ENCODE data around the gene CDH18. TPM values are rescaled to one million over a fixed set of nuclear protein-coding genes. Genes with fewer than 3 reads are reported as not detected.

CDH18 gene
- total and polyA plus RNA-seq, 2 experiments from 2014 or later, result 0.22 TPM; not detected in 1

DNA sequence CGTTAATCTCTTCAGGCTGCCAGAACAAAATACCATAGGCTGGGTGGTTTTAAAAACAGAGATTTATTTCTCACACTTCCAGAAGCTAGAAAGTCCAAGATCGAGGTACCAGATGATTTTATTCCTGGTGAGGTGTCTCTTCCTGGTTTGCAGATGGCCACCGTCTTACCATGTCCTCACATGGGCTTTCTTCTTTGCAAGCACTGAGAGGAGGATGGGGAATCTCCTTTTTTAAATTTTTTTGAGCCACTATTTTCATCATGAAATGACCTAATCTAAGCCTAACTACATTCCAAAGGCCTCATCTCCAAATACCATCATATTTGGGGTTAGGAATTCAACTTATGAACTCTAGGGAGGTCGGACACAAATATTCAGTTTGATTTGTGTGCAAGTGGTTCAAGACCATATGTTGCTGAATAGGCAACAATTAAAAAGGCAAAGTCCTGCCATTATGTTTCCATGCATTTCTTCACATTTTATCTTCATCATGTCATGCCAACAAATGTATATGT, 371.2 kb downstream of the CDH18 start:
- no peaks in the 10 kb centered on the region for H3K9me2 ChIP-seq (ENCODE audit: insufficient read depth)
- no peak for DNase-seq
- no peak overlapping the region for H2AFZ ChIP-seq
- no peak overlapping the region for H3K4me3 ChIP-seq
- H4K20me1 ChIP-seq (ENCODE audit: insufficient read depth), result no peaks in the 10 kb centered on the region
- no peaks in the 10 kb centered on the region for H3K79me2 ChIP-seq (ENCODE audit: insufficient read depth)
- H3F3A ChIP-seq (ENCODE audit: insufficient read depth), result no peaks in the 10 kb centered on the region
- in situ Hi-C loops (cut with MboI), result no loop called here
- H3K27me3 ChIP-seq (replicated peaks; ENCODE audit: insufficient read depth), result no peaks in the 10 kb centered on the region
- H3K4me2 ChIP-seq (ENCODE audit: unreplicated experiment), result no peak overlapping the region
- no peak overlapping the region for H3K27ac ChIP-seq
- no peaks in the 10 kb centered on the region for H3K36me3 ChIP-seq (ENCODE audit: low read depth)
- TF ChIP-seq EZH2 (IDR thresholded peaks at IDR 0.05; ENCODE audit: insufficient read depth, poor library complexity, severe bottlenecking) (no peak), EZH2phosphoT487 (IDR thresholded peaks at IDR 0.05; ENCODE audit: insufficient read depth, low read depth) (no peak)
- H3K4me1 ChIP-seq (ENCODE audit: insufficient read depth), result no peaks in the 10 kb centered on the region
- H3K9me3 ChIP-seq (ENCODE audit: low read depth), result no peaks in the 10 kb centered on the region
- H3K9ac ChIP-seq, result no peak overlapping the region
- WGBS, 2 experiments (ENCODE audit: low coverage in 1 of 2, low lambda C conversion rate in 2 of 2, missing lambda C conversion rate in 2 of 2), result 11 to 13% methylated on average over 4 of the region's 4 CpGs

DNA sequence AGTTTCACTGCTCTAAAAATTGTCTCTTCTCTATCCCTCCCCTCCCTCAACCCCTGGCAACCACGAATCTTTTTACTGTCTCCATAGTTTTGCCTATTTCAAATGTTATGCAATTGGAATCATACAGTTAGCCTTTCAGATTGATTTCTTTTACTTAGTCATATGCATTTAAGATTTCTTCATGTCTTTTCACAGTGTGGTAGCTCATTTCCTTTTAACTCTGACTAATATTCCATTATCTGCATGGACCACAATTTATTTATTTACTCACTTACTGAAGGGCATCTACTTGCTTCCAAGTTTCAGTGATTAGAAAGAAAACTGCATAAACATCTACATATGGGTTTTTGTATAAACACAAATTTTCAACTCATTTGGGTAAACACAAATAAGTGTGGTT, 372.3 kb downstream of the CDH18 start:
- WGBS, 2 experiments (ENCODE audit: low coverage in 1 of 2, low lambda C conversion rate in 2 of 2, missing lambda C conversion rate in 2 of 2), result 0 to 5% methylated on average over 1 of the region's 1 CpG
- H3K36me3 ChIP-seq (ENCODE audit: low read depth), result no peaks in the 10 kb centered on the region
- no peak overlapping the region for H3K4me2 ChIP-seq (ENCODE audit: unreplicated experiment)

DNA sequence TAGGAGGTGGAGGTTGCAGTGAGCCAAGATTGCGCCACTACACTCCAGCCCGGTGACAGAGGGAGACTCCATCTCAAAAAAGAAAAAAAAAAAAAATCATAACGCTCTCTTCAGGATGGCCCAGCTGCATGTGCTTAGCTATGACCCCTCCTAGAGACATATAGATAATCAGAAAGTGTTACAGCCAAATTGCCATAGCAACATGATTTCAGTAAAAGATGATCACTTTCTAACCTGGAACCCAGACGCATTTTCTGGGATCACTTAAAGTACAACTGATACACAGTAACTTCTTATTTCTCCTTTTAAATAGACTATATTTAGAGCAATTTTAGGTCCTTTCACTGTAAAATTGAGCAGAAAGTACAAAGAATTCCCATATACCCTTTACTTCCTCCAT, 372.9 kb downstream of the CDH18 start:
- no peak overlapping the region for H2AFZ ChIP-seq
- H3K9me2 ChIP-seq (ENCODE audit: insufficient read depth), result no peaks in the 10 kb centered on the region

More for the DNA sequence above, 372.3 kb downstream of the CDH18 start:
- Histone ChIP-seq H3K9me3 (ENCODE audit: low read depth) (no peaks in the 10 kb centered on the region), H3K79me2 (ENCODE audit: insufficient read depth) (no peaks in the 10 kb centered on the region), H2AFZ (no peak overlapping the region), H3K9me2 (ENCODE audit: insufficient read depth) (no peaks in the 10 kb centered on the region), H4K20me1 (ENCODE audit: insufficient read depth) (no peaks in the 10 kb centered on the region), H3K4me1 (ENCODE audit: insufficient read depth) (no peaks in the 10 kb centered on the region), H3K9ac (no peak overlapping the region), H3F3A (ENCODE audit: insufficient read depth) (no peaks in the 10 kb centered on the region), H3K4me3 (no peak overlapping the region), H3K27me3 (replicated peaks; ENCODE audit: insufficient read depth) (no peaks in the 10 kb centered on the region), H3K27ac (no peak overlapping the region)
- in situ Hi-C loops (cut with MboI), result no loop called here
- DNase-seq, result no peak
- TF ChIP-seq EZH2 (IDR thresholded peaks at IDR 0.05; ENCODE audit: insufficient read depth, poor library complexity, severe bottlenecking) (no peak), EZH2phosphoT487 (IDR thresholded peaks at IDR 0.05; ENCODE audit: insufficient read depth, low read depth) (no peak)

DNA sequence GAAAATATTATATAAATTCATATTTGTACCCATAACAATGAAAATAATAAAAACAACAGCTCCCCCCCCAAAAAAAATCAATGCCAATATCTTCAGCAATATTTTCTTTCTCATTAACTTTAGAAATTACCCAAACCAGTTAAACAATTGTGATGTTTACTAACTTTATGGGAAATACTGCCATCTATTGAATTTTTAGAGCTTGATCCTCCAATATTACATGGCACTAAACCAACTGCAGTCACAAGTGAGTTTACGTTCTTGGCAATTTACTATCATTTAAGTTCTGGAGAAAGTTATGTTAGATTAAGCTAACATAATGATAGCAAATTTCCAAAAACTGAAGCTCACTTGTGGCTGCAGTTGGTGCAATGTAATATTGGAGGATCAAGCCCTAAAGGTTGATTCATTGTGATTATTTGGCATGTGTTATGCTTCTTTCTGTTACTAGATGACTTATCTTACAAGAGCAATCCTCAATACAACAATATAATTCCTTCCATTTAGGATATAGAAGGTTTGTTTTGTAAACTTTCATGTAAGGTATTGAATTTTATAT, 379.5 kb downstream of the CDH18 start:
- Histone ChIP-seq H3F3A (ENCODE audit: insufficient read depth) (no peaks in the 10 kb centered on the region), H4K20me1 (ENCODE audit: insufficient read depth) (no peaks in the 10 kb centered on the region), H3K4me1 (ENCODE audit: insufficient read depth) (no peaks in the 10 kb centered on the region), H3K4me3 (no peak overlapping the region), H3K9me3 (ENCODE audit: low read depth) (no peaks in the 10 kb centered on the region), H3K36me3 (ENCODE audit: low read depth) (no peaks in the 10 kb centered on the region), H3K9me2 (ENCODE audit: insufficient read depth) (no peaks in the 10 kb centered on the region), H3K27ac (no peak overlapping the region), H3K27me3 (replicated peaks; ENCODE audit: insufficient read depth) (no peaks in the 10 kb centered on the region), H3K4me2 (ENCODE audit: unreplicated experiment) (no peak overlapping the region), H3K9ac (no peak overlapping the region), H2AFZ (no peak overlapping the region), H3K79me2 (ENCODE audit: insufficient read depth) (no peaks in the 10 kb centered on the region)
- 4% methylated on average over 1 of the region's 1 CpG for WGBS, 2 experiments (ENCODE audit: low coverage in 1 of 2, low lambda C conversion rate in 2 of 2, missing lambda C conversion rate in 2 of 2)
- TF ChIP-seq EZH2 (IDR thresholded peaks at IDR 0.05; ENCODE audit: insufficient read depth, poor library complexity, severe bottlenecking) (no peak), EZH2phosphoT487 (IDR thresholded peaks at IDR 0.05; ENCODE audit: insufficient read depth, low read depth) (no peak)
- no peak for DNase-seq
- in situ Hi-C loops (cut with MboI), result no loop called here

More for the DNA sequence above, 372.9 kb downstream of the CDH18 start:
- Histone ChIP-seq H3K27ac (no peak overlapping the region), H4K20me1 (ENCODE audit: insufficient read depth) (no peaks in the 10 kb centered on the region), H3K4me1 (ENCODE audit: insufficient read depth) (no peaks in the 10 kb centered on the region), H3K9ac (no peak overlapping the region), H3K4me2 (ENCODE audit: unreplicated experiment) (no peak overlapping the region), H3K36me3 (ENCODE audit: low read depth) (no peaks in the 10 kb centered on the region), H3K79me2 (ENCODE audit: insufficient read depth) (no peaks in the 10 kb centered on the region), H3K27me3 (replicated peaks; ENCODE audit: insufficient read depth) (no peaks in the 10 kb centered on the region), H3K4me3 (no peak overlapping the region), H3K9me3 (ENCODE audit: low read depth) (no peaks in the 10 kb centered on the region), H3F3A (ENCODE audit: insufficient read depth) (no peaks in the 10 kb centered on the region)
- in situ Hi-C loops (cut with MboI), result no loop called here
- DNase-seq, result no peak
- WGBS, 2 experiments (ENCODE audit: low coverage in 1 of 2, low lambda C conversion rate in 2 of 2, missing lambda C conversion rate in 2 of 2), result 17 to 22% methylated on average over 4 of the region's 4 CpGs
- TF ChIP-seq EZH2phosphoT487 (IDR thresholded peaks at IDR 0.05; ENCODE audit: insufficient read depth, low read depth) (no peak), EZH2 (IDR thresholded peaks at IDR 0.05; ENCODE audit: insufficient read depth, poor library complexity, severe bottlenecking) (no peak)

Data from GM23248 (cell line).